Ecto neural progenitor cell (in vitro differentiated cells): ENCODE measurements around the gene DUSP9.
"Not testable (repeated sequence)": the region's sequence is repeated elsewhere in the genome, so short reads cannot be mapped to it uniquely, and the experiment has no call there.

Source experiments
- DNase-seq: peaks from one replicate; pipeline ENCODE4 v3.0.0-alpha.2; 2018; ENCODE audit warnings: low spot score

The DUSP9 gene

DNA sequence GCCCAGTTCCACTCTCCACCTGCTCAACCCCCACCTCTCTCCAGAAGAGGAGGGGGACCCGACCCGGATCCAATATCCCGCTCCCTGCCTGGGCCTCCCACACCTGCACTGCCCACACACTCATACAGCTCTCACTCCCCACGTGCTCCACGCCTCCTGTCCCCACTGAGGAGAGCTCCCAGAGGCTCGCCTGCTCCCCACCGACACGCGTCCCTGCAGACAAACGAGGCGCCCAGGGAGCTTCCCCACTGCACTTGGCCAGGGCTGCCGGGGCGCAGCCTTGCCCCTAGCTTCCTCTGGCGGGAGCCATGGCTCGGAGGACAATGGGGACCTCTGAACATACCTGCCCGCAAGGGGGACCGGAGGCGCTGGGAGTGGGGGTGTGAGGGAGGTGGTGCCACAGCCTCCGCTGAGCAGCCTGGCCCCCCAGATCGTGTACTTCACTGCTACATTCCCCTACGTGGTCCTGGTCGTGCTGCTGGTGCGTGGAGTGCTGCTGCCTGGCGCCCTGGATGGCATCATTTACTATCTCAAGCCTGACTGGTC, 45.7 kb downstream of the DUSP9 start:
- no peak for DNase-seq

DNA sequence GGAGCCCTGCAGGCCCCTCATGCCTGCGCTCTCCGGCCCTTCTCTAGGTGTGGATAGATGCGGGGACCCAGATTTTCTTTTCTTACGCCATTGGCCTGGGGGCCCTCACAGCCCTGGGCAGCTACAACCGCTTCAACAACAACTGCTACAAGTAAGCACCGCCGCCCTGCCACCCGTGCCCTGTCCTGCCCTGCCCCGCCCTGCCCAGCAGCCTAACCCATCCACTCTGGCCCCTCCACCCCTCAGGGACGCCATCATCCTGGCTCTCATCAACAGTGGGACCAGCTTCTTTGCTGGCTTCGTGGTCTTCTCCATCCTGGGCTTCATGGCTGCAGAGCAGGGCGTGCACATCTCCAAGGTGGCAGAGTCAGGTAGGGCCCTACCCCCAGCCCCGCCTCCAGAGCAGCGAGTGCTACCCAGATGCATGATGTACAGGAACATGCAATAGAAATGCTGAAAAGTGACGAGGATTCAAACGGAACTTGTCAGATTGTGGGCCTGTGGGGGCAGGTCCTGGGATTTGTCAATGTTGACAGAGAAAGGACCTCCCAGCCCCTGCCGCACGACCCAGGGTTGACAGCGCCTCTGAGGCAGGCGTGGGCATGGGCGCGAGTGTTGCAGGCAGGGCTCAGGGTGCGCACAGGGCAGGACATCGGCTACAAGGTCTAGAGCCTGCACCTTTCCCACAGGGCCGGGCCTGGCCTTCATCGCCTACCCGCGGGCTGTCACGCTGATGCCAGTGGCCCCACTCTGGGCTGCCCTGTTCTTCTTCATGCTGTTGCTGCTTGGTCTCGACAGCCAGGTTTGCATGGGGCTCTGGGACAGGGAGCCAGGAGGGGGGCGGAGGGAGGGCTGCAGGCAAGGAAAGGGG, 46.4 kb downstream of the DUSP9 start:
- no peak for DNase-seq

DNA sequence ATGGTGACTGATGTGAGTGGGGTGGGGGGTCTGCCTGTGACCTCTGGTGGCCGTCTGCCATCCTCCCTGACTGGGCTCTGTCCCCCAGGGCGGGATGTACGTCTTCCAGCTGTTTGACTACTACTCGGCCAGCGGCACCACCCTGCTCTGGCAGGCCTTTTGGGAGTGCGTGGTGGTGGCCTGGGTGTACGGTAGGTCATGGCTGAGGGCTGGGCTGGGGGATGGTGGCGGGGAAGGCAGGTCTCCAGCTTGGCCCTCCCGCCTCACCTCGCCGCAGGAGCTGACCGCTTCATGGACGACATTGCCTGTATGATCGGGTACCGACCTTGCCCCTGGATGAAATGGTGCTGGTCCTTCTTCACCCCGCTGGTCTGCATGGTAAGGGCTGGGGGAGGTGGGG, 47.3 kb downstream of the DUSP9 start:
- DNase-seq: not testable (repeated sequence)

DNA sequence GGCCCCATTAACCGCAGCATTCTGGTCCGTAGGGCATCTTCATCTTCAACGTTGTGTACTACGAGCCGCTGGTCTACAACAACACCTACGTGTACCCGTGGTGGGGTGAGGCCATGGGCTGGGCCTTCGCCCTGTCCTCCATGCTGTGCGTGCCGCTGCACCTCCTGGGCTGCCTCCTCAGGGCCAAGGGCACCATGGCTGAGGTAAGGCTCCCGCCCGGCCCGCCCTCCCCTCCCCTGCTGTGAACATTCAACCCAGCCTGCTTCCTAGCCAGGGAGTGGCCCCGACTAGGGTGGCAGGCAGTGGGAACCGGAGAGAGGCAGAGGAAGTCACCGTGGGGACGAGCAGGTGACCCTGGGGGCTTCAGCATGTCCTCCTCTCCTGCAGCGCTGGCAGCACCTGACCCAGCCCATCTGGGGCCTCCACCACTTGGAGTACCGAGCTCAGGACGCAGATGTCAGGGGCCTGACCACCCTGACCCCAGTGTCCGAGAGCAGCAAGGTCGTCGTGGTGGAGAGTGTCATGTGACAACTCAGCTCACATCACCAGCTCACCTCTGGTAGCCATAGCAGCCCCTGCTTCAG, 47.8 kb downstream of the DUSP9 start:
- no peak for DNase-seq

DNA sequence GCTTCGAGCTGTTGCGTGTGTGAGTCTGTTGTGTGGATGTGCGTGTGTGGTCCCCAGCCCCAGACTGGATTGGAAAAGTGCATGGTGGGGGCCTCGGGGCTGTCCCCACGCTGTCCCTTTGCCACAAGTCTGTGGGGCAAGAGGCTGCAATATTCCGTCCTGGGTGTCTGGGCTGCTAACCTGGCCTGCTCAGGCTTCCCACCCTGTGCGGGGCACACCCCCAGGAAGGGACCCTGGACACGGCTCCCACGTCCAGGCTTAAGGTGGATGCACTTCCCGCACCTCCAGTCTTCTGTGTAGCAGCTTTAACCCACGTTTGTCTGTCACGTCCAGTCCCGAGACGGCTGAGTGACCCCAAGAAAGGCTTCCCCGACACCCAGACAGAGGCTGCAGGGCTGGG, 49.1 kb downstream of the DUSP9 start:
- DNase-seq: no peak

DNA sequence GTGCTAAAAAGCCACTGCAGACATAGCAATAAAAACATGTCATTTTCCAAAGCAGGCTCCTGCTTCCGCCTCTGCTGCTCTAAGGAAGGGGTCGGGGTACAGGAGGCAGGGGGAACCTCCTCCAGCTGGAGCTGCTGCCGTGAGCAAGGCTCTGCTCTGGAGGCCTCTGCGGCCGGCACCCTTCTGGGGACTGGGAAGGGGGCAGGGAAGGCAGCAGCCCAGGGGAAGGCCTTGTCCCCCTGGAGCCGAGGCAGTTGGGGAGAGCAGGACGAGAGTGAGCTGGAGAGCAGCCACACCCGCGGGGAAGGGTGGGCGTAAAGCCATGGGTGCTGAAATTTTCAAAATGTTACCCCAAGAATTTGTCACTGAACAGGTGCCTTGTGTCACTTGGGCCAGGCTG, 49.5 kb downstream of the DUSP9 start:
- not testable (repeated sequence) for DNase-seq

DNA sequence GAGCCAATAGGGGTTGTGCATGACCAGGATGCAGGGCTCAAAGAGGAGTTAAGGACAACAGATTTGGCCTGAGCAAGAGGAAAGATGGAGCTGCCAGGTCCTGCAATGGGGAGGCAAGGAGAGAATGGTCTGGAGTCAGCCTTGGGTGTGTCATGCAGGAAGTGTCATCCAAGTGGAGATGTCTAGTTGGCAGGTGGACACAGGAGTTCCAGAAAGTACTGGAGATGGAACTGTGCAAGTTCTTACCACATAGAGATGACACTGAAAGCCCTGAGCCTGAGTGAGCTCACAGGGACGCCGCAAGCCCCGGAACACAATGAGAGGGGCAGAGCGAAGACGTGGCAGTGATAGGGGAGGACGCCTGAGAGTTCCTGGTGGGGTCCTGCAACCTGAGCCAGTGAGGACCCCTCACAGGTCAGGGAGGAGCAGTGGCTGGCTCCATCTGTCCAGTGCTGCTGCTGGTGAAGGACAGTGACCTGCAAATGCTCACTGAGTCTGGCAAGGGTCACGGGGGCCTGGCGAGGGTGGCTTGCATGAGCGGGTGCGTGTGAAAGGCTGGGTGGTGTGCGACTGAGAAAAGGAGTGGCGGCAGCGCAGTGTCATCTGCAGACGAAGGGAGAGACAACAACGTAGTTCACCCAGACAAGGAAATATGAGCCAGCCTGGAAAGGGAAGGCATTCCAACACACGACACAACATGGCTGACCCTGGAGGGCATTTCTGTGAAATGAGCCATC, 50.2 kb downstream of the DUSP9 start:
- DNase-seq: not testable (repeated sequence)

DNA sequence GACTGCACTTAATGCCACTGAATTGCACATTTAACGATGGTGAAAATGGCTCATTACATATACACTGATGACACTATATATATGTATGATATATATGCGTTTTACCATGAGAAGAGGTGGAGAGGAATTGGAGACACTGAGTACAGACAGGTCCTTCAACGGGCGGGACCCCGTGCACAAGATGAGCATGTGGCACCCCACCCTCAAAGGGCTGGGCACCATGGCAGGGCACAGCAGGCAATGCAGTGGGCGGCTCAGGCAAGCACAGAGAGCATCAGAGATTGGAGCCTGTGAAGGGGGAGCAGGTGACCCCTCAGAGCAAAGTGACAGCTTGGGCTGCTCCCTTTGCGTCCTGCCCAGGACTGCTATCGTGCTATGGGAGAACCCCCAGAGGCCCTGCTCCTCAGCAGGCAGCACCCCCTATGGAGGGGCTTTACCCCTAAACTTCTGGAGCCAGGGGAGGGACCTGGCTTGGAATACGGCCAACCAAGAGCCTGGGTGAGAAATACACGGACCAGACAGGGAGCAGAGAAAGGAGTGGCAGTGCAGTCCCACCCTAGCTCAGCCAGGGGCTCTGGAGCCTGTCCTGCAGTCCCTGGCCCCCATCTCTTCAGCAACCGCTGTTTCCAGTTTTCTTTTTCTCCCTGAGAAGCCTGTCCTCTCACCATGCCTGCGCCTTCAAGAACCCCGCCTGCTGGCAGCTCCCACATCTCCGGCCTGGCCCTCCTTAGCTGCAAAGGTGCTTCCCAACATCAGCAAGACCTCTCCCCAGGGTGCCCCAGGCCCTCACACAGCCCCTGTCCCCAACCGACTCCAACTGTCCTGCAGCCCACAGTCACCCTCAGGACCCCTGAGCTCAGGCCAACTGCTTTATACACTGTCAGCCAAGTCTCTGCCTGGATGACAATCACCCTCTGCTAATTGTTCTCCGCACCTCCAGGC, 51.2 kb downstream of the DUSP9 start:
- DNase-seq: no peak

DNA sequence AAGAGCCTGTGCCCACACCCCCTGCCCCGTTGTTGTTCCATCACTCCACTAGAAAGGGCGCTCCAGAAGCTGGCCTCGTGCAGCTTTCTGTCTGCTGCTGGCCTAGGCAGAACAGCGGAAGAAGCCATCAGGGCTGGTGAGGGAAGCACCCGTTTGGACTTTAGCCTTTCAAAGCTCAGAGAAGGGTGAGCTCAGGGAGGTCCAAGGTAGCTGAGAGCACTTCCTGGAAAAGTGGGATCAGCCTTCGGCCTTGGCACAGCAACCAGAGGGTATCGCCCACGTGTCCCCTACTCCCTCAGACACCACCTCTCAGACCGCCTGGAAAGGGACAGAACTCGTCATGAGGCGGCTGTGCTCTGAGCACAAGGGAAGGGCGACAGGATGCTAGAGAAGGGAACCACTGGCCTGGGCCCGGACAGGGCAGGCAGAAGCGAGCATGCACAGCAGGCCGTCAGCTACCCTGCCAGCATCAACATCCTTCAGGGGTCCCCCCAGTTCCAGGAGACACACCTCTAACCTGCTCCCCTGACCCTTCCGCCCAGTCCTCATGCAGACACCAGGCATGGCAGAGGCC, 52.3 kb downstream of the DUSP9 start:
- not testable (repeated sequence) for DNase-seq

DNA sequence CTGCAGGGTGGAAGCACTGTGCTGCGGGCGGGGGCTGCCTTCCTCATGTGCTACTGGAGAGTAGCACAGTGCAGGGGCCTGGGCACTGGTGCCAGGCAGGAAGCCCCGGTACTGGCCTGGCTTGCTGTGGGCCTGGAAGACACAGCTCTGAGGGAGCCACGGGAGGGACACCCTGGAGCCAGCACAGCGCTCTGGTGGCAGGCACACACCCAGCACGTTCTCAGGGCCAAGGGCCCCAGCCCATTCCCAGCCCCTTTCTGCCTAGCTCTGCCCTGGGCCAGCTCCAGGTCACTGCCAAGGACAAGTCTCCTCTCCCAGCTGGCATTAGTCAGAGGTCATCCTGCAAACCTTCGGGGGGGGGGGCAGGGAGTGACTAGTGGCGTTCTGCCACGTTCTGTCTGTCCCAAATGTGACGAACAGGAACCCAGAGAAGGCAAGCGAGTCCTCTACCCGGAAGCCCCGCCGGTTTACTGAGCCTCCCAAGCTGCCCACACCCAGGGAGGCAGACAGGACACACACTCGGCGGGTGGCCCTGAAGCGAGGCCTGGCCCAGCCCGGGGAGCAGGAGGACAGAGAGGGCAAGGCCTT, 52.9 kb downstream of the DUSP9 start:
- not testable (repeated sequence) for DNase-seq

DNA sequence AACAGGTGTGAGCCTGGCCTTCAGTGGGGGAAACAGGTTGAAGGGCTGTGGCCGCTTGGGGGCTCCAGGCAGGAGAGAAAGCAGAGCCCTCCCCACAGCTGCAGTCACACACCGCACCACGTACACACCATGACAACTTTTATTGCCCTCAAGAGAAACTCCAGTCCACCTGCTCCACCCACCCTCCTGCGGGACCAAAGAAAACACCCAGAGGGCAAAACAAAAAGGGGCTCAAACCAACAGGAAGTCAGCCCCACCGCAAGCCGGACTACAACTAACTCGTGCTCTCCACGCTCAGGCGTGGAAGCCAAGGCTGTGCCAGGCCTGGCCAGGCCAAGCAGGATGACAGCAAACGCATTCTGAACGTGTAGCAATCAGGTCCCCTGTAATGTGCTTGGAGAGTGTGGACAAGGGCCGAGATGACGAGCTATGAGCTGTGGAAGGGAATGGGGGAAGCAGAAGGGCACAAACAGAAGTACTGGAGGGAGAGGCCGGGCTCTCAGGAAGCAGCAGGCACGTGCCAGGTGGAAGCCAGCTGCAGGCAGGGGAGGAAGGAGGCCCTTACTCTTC, 53.5 kb downstream of the DUSP9 start:
- DNase-seq: no peak
